Testis (tissue), 5 donors: ENCODE measurements around the gene CWH43. TPM values are rescaled to one million over a fixed set of nuclear protein-coding genes. Genes with fewer than 3 reads are reported as not detected.

Experiments used
- DNase-seq: peaks from one replicate; pipeline ENCODE4 v3.0.0-alpha.2; 2019
- H3K27ac ChIP-seq, 2 donors: fragments of 200-600 bp; sonication (generic); one replicate each; pipeline ENCODE4 v1.5.1; 2019
- H3K27me3 ChIP-seq: fragments of 200-600 bp; sonication (generic); one replicate; pipeline ENCODE4 v1.5.1; 2019
- H3K36me3 ChIP-seq: fragments of 200-600 bp; sonication (generic); one replicate; pipeline ENCODE4 v1.5.1; 2017; ENCODE audit warnings: low read depth; ENCODE audit errors: missing control alignments
- H3K4me1 ChIP-seq: fragments of 200-600 bp; sonication (generic); one replicate; pipeline ENCODE4 v1.5.1; 2019
- H3K4me3 ChIP-seq, 2 donors: fragments of 200-600 bp; sonication (generic); one replicate each; pipeline ENCODE4 v1.5.1; 2017 to 2019
- H3K9me3 ChIP-seq: fragments of 200-600 bp; sonication (generic); one replicate; pipeline ENCODE4 v1.5.1; 2017
- POLR2A ChIP-seq: fragments of 450-650 bp; IDR thresholded peaks from one replicate; pipeline ENCODE4 v1.6.1; 2017; ENCODE audit warnings: antibody characterized with exemption, mild to moderate bottlenecking, moderate library complexity
- WGBS, 2 donors: methylation state at CpG; one replicate each; pipeline ENCODE4 v1.1.5; 2018; 5-methylcytosine and 5-hydroxymethylcytosine counted together
- intact Hi-C: fragments of 100-400 bp; cut with DNase I; formaldehyde crosslinking; loops from one replicate; pipeline ENCODE4 v1.15.1; 2023; ENCODE audit warnings: low total_unique reads
- long read RNA-seq, 2 donors: transcript quantifications; one replicate each; lab custom pipeline, GENCODE V29; 2026
- polyA plus RNA-seq: library from polyadenylated mRNA; stranded (reverse); fragments of 350-450 nt; fragmentation: Illumina TruSeq; extraction: RNeasy Lipid Tissue Mini Kit (QIAGEN cat#74804); gene quantifications from one replicate; pipeline ENCODE4 v1.2.3, GENCODE V29; 2014; ENCODE audit warnings: low read depth, low replicate concordance; ENCODE audit not compliant: insufficient read depth
- total RNA-seq, 2 donors: library from RNA; depleted of rRNA; stranded (reverse); fragments of >200 nt; gene quantifications; one replicate each; pipeline ENCODE4 v1.2.3, GENCODE V29; 2016
- TF ChIP-seq, protein P1 (sequence below), 3 experiments: fragments of 450-650 bp in 2 of 3; fragments of 200-600 bp in 1 of 3; sonication (generic) in 1 of 3; IDR thresholded peaks; one replicate each; pipeline ENCODE4 v1.5.1; 2016 to 2019; ENCODE audit warnings: antibody characterized with exemption in 3 of 3, mild to moderate bottlenecking in 2 of 3, moderate library complexity in 1 of 3

CWH43 gene
- 1 to 10 TPM in 1 of 2 donors, not detected in 1; 1.2 TPM for total RNA-seq
- 0.25 TPM for polyA plus RNA-seq
- long read RNA-seq, donor 1, result 0 reads
- long read RNA-seq, donor 2, result 0 reads

DNA sequence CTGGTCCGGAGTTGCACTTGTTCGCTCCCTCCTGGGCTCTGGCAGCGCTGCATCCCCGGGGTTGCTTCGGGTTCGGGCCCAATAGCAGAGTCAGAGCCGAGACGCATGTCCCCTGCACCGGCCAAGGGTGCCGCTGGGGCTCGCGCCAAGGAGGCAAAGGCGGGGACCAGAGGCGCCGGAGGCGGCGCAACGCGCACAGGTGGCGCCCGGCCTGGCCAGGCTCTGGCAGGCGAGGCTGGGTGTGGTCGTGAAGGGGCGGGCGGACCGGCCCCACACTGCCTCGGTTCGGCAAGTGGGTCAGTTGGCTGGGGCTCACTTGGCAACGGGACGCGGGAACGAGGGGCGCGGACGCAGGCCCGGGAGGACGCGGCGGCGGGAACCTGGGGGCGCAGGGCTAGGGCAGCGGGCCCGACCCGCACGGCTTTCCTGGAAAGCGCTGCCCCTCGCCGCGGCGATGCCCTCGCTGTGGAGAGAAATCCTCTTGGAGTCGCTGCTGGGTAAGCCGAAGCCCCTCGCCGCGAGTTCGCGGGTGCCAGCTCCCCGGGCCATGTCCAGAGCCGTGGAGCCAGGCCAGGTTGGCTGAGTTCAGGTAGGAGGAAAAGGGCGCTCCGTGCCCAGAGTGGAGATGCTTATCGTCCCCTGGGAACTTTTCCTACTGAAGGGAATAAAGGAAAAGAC lies at the start of gene CWH43:
TSS of gene CWH43 (plus strand) at position 300 of the 678 bp plus-strand sequence. CDS start at position 455, 155 bp downstream.
- Histone ChIP-seq H3K27me3 (no peaks in the 10 kb centered on the region), H3K9me3 (no peaks in the 10 kb centered on the region), H3K4me3 (peak within 1 kb of the TSS; percentile 9 to 35), H3K36me3 (no peaks in the 10 kb centered on the region), H3K4me1 (no peaks in the 10 kb centered on the region), H3K27ac (no peak within 1 kb of the TSS)
- TF ChIP-seq, protein P1, sequence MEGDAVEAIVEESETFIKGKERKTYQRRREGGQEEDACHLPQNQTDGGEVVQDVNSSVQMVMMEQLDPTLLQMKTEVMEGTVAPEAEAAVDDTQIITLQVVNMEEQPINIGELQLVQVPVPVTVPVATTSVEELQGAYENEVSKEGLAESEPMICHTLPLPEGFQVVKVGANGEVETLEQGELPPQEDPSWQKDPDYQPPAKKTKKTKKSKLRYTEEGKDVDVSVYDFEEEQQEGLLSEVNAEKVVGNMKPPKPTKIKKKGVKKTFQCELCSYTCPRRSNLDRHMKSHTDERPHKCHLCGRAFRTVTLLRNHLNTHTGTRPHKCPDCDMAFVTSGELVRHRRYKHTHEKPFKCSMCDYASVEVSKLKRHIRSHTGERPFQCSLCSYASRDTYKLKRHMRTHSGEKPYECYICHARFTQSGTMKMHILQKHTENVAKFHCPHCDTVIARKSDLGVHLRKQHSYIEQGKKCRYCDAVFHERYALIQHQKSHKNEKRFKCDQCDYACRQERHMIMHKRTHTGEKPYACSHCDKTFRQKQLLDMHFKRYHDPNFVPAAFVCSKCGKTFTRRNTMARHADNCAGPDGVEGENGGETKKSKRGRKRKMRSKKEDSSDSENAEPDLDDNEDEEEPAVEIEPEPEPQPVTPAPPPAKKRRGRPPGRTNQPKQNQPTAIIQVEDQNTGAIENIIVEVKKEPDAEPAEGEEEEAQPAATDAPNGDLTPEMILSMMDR (IDR thresholded peaks at IDR 0.05), result no peak
- no peak for TF ChIP-seq POLR2A
- intact Hi-C loops, result no loop called here
- 3 to 9% methylated on average over 6 to 63 of the region's 63 CpGs for WGBS, 2 donors
- DNase-seq, result no peak

DNA sequence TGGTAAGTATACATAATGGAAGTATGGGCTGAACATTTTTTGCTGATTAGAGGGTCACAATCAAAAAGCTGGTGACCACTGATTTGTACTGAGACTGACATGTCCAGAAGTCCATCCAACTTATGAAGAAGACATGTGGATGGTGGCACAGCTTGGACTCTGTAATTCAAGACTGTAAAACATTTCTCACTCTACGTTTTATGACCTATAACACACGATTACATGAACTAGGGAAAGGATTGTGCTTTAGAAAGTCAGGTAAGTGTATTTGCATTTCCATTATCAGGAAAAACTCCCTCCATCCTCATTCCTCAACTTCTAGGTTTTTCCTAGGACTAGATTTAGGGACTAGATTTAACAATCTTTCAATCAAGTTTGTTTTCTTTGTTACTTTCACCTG lies 49.0 kb upstream of the CWH43 start:
- TF ChIP-seq, protein P1 (IDR thresholded peaks at IDR 0.05), result no peak
- no peak overlapping the region for H3K27ac ChIP-seq
- no peak for DNase-seq
- H3K36me3 ChIP-seq, result no peaks in the 10 kb centered on the region
- no peaks in the 10 kb centered on the region for H3K27me3 ChIP-seq
- intact Hi-C loops, result no loop called here
- 85 to 88% methylated on average over 2 of the region's 2 CpGs for WGBS, 2 donors
- no peaks in the 10 kb centered on the region for H3K9me3 ChIP-seq
- no peaks in the 10 kb centered on the region for H3K4me1 ChIP-seq
- H3K4me3 ChIP-seq, result no peak overlapping the region

DNA sequence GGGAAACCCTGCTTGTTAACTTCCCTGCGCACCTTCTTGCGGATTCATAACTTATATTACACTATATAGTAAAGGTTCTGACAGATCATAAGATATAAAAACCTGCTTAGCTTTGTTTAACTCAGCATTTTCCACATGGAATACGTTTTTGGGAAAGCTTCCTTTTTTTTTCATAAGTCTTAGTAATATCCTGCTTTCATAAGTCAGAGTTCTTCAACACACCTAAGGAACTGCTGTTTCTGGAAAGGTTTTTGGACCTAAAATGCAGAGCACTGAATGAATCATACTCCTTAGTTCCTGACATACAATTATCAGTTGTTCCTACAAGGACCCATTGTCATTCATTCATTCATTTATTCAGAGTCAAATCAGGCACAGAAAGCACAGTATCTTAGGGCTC lies 47.2 kb upstream of the CWH43 start:
- Histone ChIP-seq H3K9me3 (no peaks in the 10 kb centered on the region), H3K36me3 (no peaks in the 10 kb centered on the region), H3K4me3 (no peak overlapping the region), H3K4me1 (no peaks in the 10 kb centered on the region), H3K27me3 (no peaks in the 10 kb centered on the region), H3K27ac (no peak overlapping the region)
- no peak for DNase-seq
- TF ChIP-seq, protein P1 (IDR thresholded peaks at IDR 0.05), result no peak
- TF ChIP-seq POLR2A, result no peak
- 81 to 84% methylated on average over 3 of the region's 3 CpGs for WGBS, 2 donors
- intact Hi-C loops, result no loop called here

DNA sequence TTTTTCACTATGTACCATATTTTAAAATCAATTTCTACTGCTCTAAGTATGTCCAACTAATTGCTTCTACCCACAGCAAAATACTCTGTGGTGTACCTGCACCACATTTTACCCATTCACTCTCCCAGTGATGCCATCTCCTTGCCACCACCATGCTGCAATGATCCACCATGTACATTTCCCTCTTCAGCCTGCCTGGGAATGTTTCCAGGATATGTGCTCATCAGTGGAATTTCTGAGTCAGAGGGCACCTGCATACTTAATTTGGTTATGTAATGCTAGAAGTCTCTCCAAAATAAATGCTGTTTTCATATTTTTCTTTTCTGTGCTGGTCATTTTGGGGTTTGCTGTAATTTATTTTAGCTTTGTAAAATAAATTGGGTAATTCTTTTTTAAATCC lies 46.3 kb upstream of the CWH43 start:
- no peak for DNase-seq
- no peaks in the 10 kb centered on the region for H3K9me3 ChIP-seq
- TF ChIP-seq POLR2A, result no peak
- TF ChIP-seq, protein P1 (IDR thresholded peaks at IDR 0.05), result no peak
- intact Hi-C loops, result no loop called here
- H3K4me1 ChIP-seq, result no peaks in the 10 kb centered on the region
- H3K4me3 ChIP-seq, result no peak overlapping the region
- no peak overlapping the region for H3K27ac ChIP-seq
- H3K36me3 ChIP-seq, result no peaks in the 10 kb centered on the region
- no peaks in the 10 kb centered on the region for H3K27me3 ChIP-seq

DNA sequence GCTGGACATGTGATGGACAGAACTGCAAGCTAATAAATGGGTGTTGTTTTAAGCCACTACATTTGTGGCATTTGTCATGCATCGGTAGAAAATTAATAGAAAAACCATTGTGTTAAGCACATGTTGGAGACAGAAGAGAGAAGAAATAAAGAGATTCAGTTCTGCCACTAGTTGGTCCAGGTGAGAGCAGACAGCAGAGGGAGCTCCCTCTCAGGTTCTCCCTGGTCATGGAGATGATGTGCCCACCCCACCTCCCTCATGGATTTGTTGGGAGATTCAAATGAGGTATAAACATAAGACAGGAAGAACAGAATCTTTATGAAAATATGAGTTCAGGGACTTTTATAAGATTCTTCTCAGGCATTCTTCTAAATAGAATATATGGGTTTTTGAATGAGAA lies 42.7 kb upstream of the CWH43 start:
- TF ChIP-seq POLR2A, result no peak
- TF ChIP-seq, protein P1 (IDR thresholded peaks at IDR 0.05), result no peak
- H3K4me1 ChIP-seq, result no peaks in the 10 kb centered on the region
- H3K4me3 ChIP-seq, result no peak overlapping the region
- DNase-seq, result no peak
- no peak overlapping the region for H3K27ac ChIP-seq
- intact Hi-C loops, result no loop called here
- H3K36me3 ChIP-seq, result no peaks in the 10 kb centered on the region
- H3K9me3 ChIP-seq, result no peaks in the 10 kb centered on the region
- 67 to 83% methylated on average over 1 of the region's 1 CpG for WGBS, 2 donors
- no peaks in the 10 kb centered on the region for H3K27me3 ChIP-seq
